GM19240 (cell line): ENCODE data around the gene EIF2D.

Source experiments
- DNase-seq: peaks from one replicate; pipeline ENCODE4 v3.0.0; 2011; ENCODE audit warnings: low spot score; ENCODE audit not compliant: insufficient read length

Gene EIF2D

GRCh38 chr1:206570529-206570928 is 41.7 kb downstream of the EIF2D start:
- DNase-seq, result no peak

GRCh38 chr1:206569556-206569955 is 42.7 kb downstream of the EIF2D start:
- no peak for DNase-seq

- DNase-seq, result no peak
Observed at GRCh38 chr1:206568779-206569352, 43.4 kb downstream of the EIF2D start.

- DNase-seq, result no peak
Observed at GRCh38 chr1:206568256-206568655, 44.0 kb downstream of the EIF2D start.

- no peak for DNase-seq
Observed at GRCh38 chr1:206566999-206567398, 45.3 kb downstream of the EIF2D start.

GRCh38 chr1:206565995-206566394 is 46.3 kb downstream of the EIF2D start:
- DNase-seq, result no peak

- no peak for DNase-seq
Observed at GRCh38 chr1:206563367-206564207, 48.7 kb downstream of the EIF2D start.

GRCh38 chr1:206560007-206560716 is 52.1 kb downstream of the EIF2D start:
- no peak for DNase-seq

GRCh38 chr1:206559672-206559995 is 52.6 kb downstream of the EIF2D start:
- DNase-seq, result no peak

- no peak for DNase-seq
Observed at GRCh38 chr1:206558794-206559671, 53.2 kb downstream of the EIF2D start.

GRCh38 chr1:206557636-206558473 is 54.4 kb downstream of the EIF2D start:
- no peak for DNase-seq

GRCh38 chr1:206556750-206557635 is 55.3 kb downstream of the EIF2D start:
- no peak for DNase-seq

GRCh38 chr1:206556047-206556749 is 56.1 kb downstream of the EIF2D start:
- DNase-seq, result no peak

GRCh38 chr1:206555473-206555935 is 56.8 kb downstream of the EIF2D start:
- DNase-seq, result no peak

GRCh38 chr1:206554701-206555472 is 57.4 kb downstream of the EIF2D start:
- DNase-seq, result no peak

- no peak for DNase-seq
Observed at GRCh38 chr1:206554211-206554610, 58.1 kb downstream of the EIF2D start.

GRCh38 chr1:206551986-206552326 is 60.3 kb downstream of the EIF2D start:
- DNase-seq, result no peak

- DNase-seq, result no peak
Observed at GRCh38 chr1:206551296-206551985, 60.8 kb downstream of the EIF2D start.
